Measurements from ENCODE around the gene SORCS2. TPM values are rescaled to one million over a fixed set of nuclear protein-coding genes. Genes with fewer than 3 reads are reported as not detected.

SORCS2 gene
- total RNA-seq, 1 experiment from 2014 or later = 0.06 TPM

DNA sequence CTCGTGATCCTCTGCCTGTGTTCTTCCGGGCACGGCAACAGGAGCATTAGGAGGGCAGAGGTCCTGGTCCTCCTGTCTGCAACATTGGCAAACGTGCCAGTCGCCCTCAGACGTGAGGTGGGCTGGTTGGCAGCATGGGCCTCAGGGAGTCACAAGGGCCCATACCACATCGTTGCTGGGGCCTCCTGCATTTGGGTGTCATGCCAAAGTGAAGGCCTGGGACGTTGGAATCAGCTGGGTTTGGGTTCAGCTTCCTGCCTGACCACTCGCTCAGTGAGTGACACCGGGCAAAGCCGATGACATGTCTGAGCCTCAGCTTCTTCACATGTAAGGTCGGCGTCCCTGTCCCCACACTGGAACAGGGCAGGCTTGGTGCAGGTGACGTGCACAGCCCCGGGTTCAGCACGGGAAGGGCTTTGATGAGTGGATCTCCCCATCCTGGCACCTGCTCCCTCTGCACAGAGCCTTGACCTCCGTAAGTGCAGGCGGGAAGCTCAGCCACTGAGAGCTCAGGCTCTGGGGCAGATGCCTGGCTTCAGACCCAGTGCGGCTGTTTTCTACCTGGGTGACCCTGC, 150.8 kb downstream of the SORCS2 start:
- TF ChIP-seq EZH2 (IDR thresholded peaks at IDR 0.05; ENCODE audit: borderline replicate concordance, low read depth, low read length, poor library complexity, severe bottlenecking) = no peak
- TF ChIP-seq, protein P1, sequence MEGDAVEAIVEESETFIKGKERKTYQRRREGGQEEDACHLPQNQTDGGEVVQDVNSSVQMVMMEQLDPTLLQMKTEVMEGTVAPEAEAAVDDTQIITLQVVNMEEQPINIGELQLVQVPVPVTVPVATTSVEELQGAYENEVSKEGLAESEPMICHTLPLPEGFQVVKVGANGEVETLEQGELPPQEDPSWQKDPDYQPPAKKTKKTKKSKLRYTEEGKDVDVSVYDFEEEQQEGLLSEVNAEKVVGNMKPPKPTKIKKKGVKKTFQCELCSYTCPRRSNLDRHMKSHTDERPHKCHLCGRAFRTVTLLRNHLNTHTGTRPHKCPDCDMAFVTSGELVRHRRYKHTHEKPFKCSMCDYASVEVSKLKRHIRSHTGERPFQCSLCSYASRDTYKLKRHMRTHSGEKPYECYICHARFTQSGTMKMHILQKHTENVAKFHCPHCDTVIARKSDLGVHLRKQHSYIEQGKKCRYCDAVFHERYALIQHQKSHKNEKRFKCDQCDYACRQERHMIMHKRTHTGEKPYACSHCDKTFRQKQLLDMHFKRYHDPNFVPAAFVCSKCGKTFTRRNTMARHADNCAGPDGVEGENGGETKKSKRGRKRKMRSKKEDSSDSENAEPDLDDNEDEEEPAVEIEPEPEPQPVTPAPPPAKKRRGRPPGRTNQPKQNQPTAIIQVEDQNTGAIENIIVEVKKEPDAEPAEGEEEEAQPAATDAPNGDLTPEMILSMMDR (conservative IDR thresholded peaks at IDR 0.05; ENCODE audit: low read depth, low read length) = no peak
- Histone ChIP-seq H3K9me3 (ENCODE audit: low read depth, low read length, poor library complexity, severe bottlenecking) (no peaks in the 10 kb centered on the region), H3K27me3 (replicated peaks; ENCODE audit: insufficient read depth, low read depth, low read length, poor library complexity) (no peaks in the 10 kb centered on the region), H3K4me1 (ENCODE audit: insufficient read depth, low read length, poor library complexity, severe bottlenecking) (no peaks in the 10 kb centered on the region), H3K36me3 (ENCODE audit: insufficient read depth, low read length, poor library complexity, severe bottlenecking) (no peaks in the 10 kb centered on the region), H3K27ac (ENCODE audit: low read depth, low read length, poor library complexity, severe bottlenecking) (no peak overlapping the region), H3K4me3 (ENCODE audit: low read depth, low read length, poor library complexity, severe bottlenecking) (no peak overlapping the region)
- ChIA-PET POLR2A (ENCODE audit: low non-redundant PET) (no interaction called here), CTCF (no interaction called here)
- BruUV-seq (replicated peaks) = no TSS peak
- no peak for DNase-seq (ENCODE audit: low spot score)
- intact Hi-C loops (cut with micrococcal nuclease; ENCODE audit: unreplicated experiment) = no loop called here

DNA sequence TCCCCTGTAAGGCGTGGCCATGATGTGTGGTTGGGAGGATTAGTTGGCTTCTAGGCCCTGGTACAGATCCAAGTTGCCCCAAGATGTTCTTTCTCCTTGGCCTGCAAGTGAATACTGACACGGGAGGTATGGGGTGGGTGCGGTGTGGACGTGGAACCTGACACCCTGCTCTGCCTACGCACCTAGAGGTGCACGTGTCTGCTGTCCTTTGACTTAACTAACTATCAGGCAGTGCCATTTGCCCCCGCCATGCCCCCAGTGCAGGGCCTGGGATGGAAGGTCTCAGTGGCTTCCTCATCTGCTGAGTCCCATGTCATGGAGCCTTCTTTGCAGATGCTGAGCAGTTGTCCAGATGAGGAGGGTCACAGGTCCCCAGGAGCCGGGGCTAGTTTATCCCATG, 151.6 kb downstream of the SORCS2 start:
- H3K36me3 ChIP-seq (ENCODE audit: insufficient read depth, low read length, poor library complexity, severe bottlenecking) = no peaks in the 10 kb centered on the region
- no peaks in the 10 kb centered on the region for H3K27me3 ChIP-seq (replicated peaks; ENCODE audit: insufficient read depth, low read depth, low read length, poor library complexity)
- POLR2A ChIA-PET (ENCODE audit: low non-redundant PET) = no interaction called here
- intact Hi-C loops (cut with micrococcal nuclease; ENCODE audit: unreplicated experiment) = no loop called here
- no peak overlapping the region for H3K4me3 ChIP-seq (ENCODE audit: low read depth, low read length, poor library complexity, severe bottlenecking)
- H3K9me3 ChIP-seq (ENCODE audit: low read depth, low read length, poor library complexity, severe bottlenecking) = no peaks in the 10 kb centered on the region
- no peak overlapping the region for H3K27ac ChIP-seq (ENCODE audit: low read depth, low read length, poor library complexity, severe bottlenecking)
- no peak for DNase-seq (ENCODE audit: low spot score)
- CTCF ChIA-PET = no interaction called here
- no peak for TF ChIP-seq EZH2 (IDR thresholded peaks at IDR 0.05; ENCODE audit: borderline replicate concordance, low read depth, low read length, poor library complexity, severe bottlenecking)
- TF ChIP-seq, protein P1 (conservative IDR thresholded peaks at IDR 0.05; ENCODE audit: low read depth, low read length) = no peak
- BruUV-seq (replicated peaks) = no TSS peak
- H3K4me1 ChIP-seq (ENCODE audit: insufficient read depth, low read length, poor library complexity, severe bottlenecking) = no peaks in the 10 kb centered on the region

DNA sequence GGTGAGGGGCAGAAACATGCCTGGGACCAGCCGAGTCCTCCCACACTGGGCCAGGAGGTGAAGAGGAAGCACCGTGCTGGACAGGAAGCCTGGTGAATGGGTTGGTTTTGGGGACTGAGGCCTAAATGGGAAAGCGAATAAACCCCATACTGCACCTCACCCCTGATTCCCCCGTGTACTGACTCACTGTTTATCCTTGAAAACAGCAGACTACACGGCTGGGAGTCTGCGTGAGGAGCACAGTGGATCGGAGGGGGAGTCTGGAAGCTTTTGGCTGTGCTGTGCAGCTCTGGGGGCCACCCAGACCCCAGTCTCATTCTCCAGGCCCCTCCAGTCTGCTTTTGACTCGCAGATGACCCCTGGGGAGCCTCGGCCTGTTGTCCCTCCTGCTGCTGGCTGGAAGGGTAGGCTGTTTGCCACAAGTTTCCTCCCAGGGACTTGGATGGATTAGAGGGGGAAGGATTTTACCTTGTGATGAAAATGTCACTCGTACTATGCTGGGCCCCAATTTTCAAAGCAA, 152.4 kb downstream of the SORCS2 start:
- no peak for DNase-seq (ENCODE audit: low spot score)
- Histone ChIP-seq H3K27ac (ENCODE audit: low read depth, low read length, poor library complexity, severe bottlenecking) (no peak overlapping the region), H3K4me3 (ENCODE audit: low read depth, low read length, poor library complexity, severe bottlenecking) (no peak overlapping the region), H3K36me3 (ENCODE audit: insufficient read depth, low read length, poor library complexity, severe bottlenecking) (no peaks in the 10 kb centered on the region), H3K27me3 (replicated peaks; ENCODE audit: insufficient read depth, low read depth, low read length, poor library complexity) (no peaks in the 10 kb centered on the region), H3K4me1 (ENCODE audit: insufficient read depth, low read length, poor library complexity, severe bottlenecking) (no peaks in the 10 kb centered on the region), H3K9me3 (ENCODE audit: low read depth, low read length, poor library complexity, severe bottlenecking) (no peaks in the 10 kb centered on the region)
- ChIA-PET CTCF (no interaction called here), POLR2A (ENCODE audit: low non-redundant PET) (no interaction called here)
- TF ChIP-seq, protein P1 (conservative IDR thresholded peaks at IDR 0.05; ENCODE audit: low read depth, low read length) = no peak
- no peak for TF ChIP-seq EZH2 (IDR thresholded peaks at IDR 0.05; ENCODE audit: borderline replicate concordance, low read depth, low read length, poor library complexity, severe bottlenecking)
- intact Hi-C loops (cut with micrococcal nuclease; ENCODE audit: unreplicated experiment) = no loop called here
- BruUV-seq (replicated peaks) = no TSS peak

Data from A673 (cell line).